Measurements from ENCODE around the gene CIDEB. TPM values are rescaled to one million over a fixed set of nuclear protein-coding genes. Genes with fewer than 3 reads are reported as not detected.

Gene CIDEB
- total and polyA plus RNA-seq, 2 of the 13 experiments (the other 11 are each of a cell fraction or from before 2014, with no cell fraction given) = 35.8 to 110 TPM

DNA sequence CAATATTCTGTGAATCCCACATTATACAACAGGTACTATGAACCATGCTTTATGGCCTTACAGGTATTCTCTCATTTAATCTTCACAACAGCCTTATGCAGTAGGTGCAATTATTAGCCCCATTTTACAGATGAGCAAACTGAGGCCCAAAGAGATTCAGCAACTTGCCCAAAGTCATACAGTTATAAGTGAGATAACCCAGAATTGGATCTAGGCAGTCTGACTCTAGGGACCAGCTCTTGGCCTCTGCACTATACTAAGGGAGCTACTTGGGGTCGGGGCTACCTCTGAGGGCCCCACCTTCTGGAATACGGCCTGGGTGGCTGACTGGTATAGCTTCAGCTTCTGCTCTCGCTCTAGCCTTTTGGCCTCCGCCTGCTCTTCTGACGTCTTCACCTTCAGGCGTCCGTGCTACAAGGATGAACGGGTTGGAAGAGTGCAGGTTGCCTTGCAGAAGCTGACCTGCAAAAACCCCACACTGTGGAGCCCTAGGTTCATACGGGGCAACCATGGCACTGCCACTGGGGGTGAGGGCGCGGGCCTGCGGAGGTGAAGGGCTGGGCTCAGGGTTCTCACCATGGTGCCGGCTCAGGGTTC, 37.1 kb downstream of the CIDEB start (continued):
- TF ChIP-seq, protein P1, sequence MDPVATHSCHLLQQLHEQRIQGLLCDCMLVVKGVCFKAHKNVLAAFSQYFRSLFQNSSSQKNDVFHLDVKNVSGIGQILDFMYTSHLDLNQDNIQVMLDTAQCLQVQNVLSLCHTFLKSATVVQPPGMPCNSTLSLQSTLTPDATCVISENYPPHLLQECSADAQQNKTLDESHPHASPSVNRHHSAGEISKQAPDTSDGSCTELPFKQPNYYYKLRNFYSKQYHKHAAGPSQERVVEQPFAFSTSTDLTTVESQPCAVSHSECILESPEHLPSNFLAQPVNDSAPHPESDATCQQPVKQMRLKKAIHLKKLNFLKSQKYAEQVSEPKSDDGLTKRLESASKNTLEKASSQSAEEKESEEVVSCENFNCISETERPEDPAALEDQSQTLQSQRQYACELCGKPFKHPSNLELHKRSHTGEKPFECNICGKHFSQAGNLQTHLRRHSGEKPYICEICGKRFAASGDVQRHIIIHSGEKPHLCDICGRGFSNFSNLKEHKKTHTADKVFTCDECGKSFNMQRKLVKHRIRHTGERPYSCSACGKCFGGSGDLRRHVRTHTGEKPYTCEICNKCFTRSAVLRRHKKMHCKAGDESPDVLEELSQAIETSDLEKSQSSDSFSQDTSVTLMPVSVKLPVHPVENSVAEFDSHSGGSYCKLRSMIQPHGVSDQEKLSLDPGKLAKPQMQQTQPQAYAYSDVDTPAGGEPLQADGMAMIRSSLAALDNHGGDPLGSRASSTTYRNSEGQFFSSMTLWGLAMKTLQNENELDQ (CRISPR knock-in tag; IDR thresholded peaks at IDR 0.05; ENCODE audit: borderline replicate concordance) = no peak
- TF ChIP-seq, protein P2, sequence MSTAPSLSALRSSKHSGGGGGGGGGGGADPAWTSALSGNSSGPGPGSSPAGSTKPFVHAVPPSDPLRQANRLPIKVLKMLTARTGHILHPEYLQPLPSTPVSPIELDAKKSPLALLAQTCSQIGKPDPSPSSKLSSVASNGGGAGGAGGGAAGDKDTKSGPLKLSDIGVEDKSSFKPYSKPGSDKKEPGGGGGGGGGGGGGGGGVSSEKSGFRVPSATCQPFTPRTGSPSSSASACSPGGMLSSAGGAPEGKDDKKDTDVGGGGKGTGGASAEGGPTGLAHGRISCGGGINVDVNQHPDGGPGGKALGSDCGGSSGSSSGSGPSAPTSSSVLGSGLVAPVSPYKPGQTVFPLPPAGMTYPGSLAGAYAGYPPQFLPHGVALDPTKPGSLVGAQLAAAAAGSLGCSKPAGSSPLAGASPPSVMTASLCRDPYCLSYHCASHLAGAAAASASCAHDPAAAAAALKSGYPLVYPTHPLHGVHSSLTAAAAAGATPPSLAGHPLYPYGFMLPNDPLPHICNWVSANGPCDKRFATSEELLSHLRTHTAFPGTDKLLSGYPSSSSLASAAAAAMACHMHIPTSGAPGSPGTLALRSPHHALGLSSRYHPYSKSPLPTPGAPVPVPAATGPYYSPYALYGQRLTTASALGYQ (CRISPR knock-in tag; IDR thresholded peaks at IDR 0.05) = no peak
- TF ChIP-seq ZNF780A (CRISPR knock-in tag; IDR thresholded peaks at IDR 0.05) (no peak), ZNF543 (CRISPR knock-in tag; IDR thresholded peaks at IDR 0.05) (no peak), ZNF337 (CRISPR knock-in tag; IDR thresholded peaks at IDR 0.05; ENCODE audit: borderline replicate concordance, low read depth) (0 out of 2 replicates have a peak, but pooled peaks have one; percentile 29), SRSF4 (IDR thresholded peaks at IDR 0.05; ENCODE audit: low read depth, low read length, poor library complexity, severe bottlenecking) (no peak), NFATC3 (CRISPR knock-in tag; IDR thresholded peaks at IDR 0.05) (peak; percentile 92; the same call in 1 of the 2 replicates), ZNF296 (CRISPR knock-in tag; conservative IDR thresholded peaks at IDR 0.05) (0 out of 2 replicates have a peak, but pooled peaks have one; percentile 55), ZNF563 (CRISPR knock-in tag; IDR thresholded peaks at IDR 0.05) (no peak), KLF15 (CRISPR knock-in tag; IDR thresholded peaks at IDR 0.05; ENCODE audit: borderline replicate concordance) (peak; percentile 80; the same call in 1 of the 2 replicates), MTF1 (CRISPR knock-in tag; IDR thresholded peaks at IDR 0.05) (no peak), MED13 (CRISPR knock-in tag; IDR thresholded peaks at IDR 0.05) (peak; percentile 31; the same call in 1 of the 2 replicates), EED (CRISPR knock-in tag; IDR thresholded peaks at IDR 0.05) (peak; percentile 57; the same call in 1 of the 2 replicates), FOXC1 (CRISPR knock-in tag; IDR thresholded peaks at IDR 0.05; ENCODE audit: borderline replicate concordance) (no peak), KDM1A (CRISPR knock-in tag; IDR thresholded peaks at IDR 0.05) (peak; percentile 96), HNRNPLL (IDR thresholded peaks at IDR 0.05; ENCODE audit: low read depth, low read length, poor library complexity, severe bottlenecking) (no peak)
- TF ChIP-seq, protein P3, sequence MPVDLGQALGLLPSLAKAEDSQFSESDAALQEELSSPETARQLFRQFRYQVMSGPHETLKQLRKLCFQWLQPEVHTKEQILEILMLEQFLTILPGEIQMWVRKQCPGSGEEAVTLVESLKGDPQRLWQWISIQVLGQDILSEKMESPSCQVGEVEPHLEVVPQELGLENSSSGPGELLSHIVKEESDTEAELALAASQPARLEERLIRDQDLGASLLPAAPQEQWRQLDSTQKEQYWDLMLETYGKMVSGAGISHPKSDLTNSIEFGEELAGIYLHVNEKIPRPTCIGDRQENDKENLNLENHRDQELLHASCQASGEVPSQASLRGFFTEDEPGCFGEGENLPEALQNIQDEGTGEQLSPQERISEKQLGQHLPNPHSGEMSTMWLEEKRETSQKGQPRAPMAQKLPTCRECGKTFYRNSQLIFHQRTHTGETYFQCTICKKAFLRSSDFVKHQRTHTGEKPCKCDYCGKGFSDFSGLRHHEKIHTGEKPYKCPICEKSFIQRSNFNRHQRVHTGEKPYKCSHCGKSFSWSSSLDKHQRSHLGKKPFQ (CRISPR knock-in tag; IDR thresholded peaks at IDR 0.05; ENCODE audit: insufficient replicate concordance) = no peak
- TF ChIP-seq, protein P4, sequence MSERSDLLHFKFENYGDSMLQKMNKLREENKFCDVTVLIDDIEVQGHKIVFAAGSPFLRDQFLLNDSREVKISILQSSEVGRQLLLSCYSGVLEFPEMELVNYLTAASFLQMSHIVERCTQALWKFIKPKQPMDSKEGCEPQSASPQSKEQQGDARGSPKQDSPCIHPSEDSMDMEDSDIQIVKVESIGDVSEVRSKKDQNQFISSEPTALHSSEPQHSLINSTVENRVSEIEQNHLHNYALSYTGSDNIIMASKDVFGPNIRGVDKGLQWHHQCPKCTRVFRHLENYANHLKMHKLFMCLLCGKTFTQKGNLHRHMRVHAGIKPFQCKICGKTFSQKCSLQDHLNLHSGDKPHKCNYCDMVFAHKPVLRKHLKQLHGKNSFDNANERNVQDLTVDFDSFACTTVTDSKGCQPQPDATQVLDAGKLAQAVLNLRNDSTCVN (CRISPR knock-in tag; IDR thresholded peaks at IDR 0.05; ENCODE audit: borderline replicate concordance) = no peak; the same call in 1 of the 2 replicates
- TF ChIP-seq, protein P5, sequence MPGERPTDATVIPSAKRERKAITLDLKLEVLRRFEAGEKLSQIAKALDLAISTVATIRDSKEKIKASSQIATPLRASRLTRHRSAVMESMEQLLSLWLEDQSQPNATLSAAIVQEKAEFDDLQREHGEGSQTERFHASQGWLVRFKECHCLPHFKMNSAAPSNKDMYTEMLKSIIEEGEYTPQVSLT (CRISPR knock-in tag; IDR thresholded peaks at IDR 0.05; ENCODE audit: borderline replicate concordance, low read depth) = peak; percentile 93; the same call in 1 of the 2 replicates

Data from HepG2 (cell line).